ENCODE measurements around the gene BCL2L13.

Gene BCL2L13

DNA sequence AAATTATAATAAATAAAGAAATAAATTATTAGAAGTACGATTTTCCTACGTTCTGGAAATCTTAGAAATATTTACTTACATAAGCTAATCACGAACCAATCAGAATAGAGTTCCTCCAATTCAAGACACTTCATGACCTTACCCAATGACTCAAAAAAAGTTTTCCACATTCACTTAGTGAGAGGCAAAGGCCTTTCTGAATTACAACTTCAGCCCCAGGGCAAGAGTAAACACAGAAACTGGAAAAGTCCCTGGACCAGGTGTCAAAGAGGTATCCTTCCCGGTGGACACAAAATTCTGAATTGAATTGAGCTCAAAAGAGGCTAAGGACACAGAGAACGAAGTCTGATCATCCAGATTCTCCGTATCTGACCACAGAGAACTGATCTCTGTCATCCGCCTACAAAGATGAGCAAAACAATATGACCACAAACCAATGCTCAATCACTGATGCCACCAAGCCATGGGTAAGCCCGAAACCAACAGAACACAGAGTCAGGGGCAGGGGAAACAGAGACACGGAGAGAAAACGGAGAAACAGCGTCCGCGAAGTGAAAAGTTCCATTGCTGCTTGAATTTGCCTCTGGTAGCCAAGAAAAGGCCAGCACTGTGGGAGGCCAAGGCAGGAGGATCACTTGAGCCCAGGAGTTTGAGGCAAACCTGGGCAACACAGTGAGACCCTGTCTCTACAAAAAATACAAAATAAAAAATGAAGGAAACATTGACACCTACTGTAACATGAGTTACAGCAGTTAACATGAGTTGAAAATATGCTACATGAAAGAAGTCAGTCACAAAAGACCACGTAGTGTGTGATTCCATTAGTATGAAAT, 128.9 kb downstream of the BCL2L13 start:
- peak; percentile 74 for DNase-seq

DNA sequence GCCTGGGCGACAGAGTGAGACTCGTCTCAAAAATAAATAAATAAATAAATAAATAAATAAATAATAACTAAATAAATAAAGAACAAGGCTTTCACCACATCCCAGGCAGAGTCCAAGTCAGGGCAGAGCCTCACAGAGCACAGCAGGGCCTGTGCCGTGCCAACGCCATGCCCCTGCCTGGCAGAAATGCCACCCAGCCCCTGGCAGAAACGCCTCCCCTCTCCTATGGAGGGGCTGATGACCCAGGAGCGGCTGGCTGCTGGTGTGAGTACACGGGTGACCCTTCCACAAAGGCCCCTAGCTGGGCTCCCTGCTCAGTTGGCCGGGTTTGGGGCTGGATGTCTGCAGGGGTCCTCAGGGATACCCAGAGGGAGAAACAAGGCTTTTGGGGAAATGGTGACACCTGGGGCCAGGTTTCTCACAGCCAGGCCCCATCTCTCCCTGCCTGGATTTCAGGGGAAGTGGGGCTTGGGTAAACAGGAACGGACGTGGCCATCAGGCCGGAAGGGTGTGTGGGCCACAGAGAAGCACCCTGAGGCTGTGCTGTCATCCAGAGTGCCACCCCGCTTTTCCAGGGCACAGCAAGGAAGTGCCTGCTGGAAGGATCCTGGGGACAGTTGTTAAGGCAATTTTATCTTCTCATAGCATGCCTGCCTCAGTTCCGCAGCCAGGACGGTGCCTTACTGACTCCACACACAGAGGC, 130.6 kb downstream of the BCL2L13 start:
- no peak for DNase-seq

DNA sequence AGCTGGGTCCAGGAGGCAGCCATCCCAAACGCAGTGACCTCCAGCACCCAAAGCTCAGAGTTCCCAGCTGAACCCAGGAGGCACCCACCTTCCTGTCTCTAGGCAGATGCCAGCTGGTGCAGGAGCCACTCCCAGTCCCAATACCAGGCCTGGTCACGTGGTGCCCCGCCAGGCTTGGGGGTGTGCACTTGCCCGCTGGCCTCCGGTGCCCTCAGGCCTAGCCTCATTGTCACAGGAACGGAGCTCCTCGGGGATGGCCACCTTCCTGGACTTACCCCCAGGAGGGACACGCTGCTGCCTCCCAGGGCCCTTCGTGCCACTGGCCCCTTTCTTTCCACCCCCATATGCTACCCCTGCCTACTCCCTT, 131.1 kb downstream of the BCL2L13 start:
- DNase-seq = no peak

DNA sequence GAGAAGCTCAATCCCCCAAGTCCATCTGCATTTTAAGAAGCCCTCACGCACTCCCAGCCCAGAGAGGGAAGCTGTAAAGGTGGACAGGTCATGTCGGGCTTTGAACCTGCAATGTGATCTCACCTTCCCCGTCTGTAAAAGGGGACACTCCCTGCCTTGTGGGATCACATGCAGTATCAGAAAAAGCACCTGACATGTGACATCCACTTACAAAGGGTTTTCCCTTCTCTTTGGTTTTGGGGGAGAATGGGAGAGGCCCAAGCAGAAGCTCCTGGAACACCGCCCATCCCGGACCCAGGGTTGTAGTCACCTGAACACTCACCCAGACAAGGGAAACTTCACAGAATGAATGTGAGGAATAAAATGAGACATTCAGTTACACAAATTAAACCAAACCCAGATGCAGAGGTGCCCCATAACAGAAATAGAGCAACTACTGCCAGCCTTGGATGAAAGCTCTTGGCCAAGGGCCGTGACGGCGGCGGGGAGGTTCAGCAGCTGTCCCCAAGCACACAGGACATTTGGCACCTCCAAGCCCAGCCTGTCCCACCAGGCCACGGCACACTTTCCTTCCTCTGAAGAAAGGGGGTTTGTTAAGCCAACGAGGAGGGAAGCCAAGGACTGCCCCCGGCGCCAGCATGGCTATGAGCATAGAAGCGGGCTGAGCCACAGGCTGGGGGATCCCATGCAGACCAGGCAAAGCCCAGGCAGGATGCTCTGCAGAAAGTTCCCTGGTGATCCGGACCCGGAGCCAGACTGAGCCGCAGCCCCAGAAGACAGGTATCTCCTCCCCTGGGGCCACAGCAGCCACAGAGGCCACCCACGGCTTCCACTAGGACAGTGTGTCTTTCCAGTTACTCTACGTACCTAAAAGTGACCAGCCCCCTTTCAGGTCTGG, 131.9 kb downstream of the BCL2L13 start:
- no peak for DNase-seq

DNA sequence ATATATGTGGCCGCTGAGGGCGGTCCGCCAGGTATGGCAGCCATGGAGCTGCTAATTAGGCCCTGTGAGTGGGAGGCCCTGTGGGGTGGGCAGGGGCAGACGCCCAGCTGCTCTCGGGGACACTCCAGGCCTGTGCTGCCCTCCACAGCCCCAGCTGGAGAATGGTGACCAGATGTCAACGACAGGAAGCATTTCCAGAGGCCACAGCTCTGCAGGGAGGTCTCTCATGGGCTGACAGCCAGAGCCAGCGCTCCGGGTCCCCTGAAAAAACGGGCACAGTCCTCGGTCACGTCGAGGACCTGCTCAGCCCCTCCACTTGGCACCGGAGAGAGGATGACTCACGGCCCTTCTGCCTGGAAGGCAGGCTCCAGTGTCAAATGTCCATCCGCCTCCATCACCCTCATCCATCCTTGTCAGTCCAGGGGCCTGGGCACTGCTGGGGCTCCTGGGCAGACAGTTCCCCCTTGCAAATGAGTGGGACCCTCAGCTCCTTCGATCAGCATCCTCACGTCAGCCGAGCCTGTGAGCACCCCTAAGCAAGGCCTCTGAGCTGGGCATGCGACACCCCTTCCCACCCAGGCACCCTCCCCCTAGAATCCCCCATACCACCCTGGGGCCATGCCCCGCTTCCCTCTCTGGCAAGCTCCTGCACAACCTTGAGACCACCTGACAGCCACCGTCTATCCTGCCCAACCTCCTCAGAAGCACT, 133.8 kb downstream of the BCL2L13 start:
- no peak for DNase-seq

GRCh38 chr22:17772958-17773605, 134.5 kb downstream of the BCL2L13 start:
- no peak for DNase-seq

GRCh38 chr22:17773606-17774205, 135.1 kb downstream of the BCL2L13 start:
- DNase-seq = peak; percentile 59

GRCh38 chr22:17774206-17774925, 135.8 kb downstream of the BCL2L13 start, which contains the start of gene BID:
Gene BID, minus strand, starts transcription at chr22:17774469. Its CDS starts 24,353 bp downstream, at chr22:17750116.
- no peak for DNase-seq

- DNase-seq = no peak
Measured at GRCh38 chr22:17774926-17775685, 136.5 kb downstream of the BCL2L13 start.

DNA sequence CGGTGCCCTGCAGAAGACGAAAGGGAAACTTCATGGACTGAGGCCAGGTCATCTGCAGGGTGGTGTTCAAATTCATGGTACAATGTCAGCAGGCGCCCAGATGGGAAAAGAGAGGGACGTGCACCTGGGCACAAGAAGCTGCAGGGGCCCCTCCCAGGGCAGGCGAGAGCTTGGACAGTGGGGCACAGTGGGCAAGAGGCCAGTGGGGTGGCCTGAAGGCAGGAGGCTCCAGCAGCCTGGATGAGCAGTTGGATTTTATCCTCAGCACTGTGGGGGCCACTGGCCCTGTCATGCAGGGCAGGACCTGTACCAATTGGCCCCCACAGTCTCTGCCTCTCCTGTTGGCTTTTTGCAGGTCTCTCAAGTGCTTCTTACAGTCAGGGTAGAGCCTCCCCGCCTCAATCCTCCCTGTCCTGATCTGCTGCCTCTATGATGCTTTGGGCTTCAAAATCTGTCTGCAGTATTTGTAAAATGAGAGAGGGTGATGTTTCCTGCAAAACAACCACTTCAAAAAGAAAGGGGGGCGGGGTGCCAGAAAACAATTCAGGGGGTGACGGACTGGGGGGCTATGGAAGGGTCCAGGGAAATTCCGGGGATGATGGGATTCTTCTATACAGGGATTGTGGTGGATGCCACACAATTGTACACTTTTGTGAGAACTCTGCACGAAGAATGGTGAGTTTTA, 137.4 kb downstream of the BCL2L13 start:
- no peak for DNase-seq

DNA sequence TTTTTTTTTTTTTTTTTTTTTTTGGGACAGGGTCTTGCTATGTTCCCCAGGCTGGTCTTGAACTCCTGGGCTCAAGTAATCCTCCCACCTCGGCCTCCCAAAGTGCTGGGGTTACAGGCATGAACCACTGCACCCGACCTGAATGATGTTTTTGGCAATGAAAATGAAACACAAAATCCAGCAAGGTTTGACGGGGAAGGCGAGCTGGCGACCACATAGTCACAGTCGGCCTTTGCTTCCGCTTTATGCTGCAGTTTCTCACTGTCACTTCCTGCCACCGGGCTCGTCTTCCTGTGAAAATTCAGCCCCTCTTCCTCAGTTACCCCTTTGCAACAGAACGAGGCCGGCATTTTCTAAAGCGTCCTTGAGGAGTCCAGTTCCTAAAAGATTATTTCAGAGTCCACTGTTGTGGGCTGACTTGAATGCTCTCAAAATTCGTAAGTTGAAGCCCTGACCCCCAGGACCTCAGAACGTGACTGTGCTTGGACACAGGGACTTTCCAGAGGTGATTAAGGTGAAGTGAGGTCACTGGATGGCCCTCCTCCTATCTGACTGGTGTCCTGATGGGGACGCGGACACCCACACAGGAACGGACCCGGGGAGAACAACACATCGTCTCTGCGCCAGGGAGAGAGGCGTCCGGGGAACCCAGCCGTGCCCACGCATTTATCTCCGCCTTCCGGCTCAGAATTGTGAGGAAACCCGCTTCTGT, 138.6 kb downstream of the BCL2L13 start:
- peak; percentile 71 for DNase-seq

DNA sequence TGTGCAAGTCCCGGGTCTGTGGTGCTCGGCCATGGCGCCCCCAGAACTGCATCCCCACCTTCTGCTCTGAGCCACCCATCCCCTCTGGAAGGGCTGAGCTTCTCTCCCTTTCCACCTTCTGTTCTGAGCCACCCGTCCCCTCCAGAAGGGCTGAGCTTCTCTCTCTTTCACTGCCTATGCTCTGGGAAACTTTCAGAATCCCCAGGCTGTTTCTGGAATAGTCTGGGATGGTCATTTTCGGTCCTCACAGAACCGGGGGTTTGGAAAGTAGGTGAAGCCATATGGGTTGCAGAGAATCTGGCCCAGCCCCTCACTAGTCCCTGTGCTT, 139.1 kb downstream of the BCL2L13 start:
- DNase-seq = no peak

GRCh38 chr22:17778412-17778976, 139.9 kb downstream of the BCL2L13 start:
- no peak for DNase-seq

GRCh38 chr22:17779286-17780115, 140.9 kb downstream of the BCL2L13 start:
- DNase-seq = no peak

DNA sequence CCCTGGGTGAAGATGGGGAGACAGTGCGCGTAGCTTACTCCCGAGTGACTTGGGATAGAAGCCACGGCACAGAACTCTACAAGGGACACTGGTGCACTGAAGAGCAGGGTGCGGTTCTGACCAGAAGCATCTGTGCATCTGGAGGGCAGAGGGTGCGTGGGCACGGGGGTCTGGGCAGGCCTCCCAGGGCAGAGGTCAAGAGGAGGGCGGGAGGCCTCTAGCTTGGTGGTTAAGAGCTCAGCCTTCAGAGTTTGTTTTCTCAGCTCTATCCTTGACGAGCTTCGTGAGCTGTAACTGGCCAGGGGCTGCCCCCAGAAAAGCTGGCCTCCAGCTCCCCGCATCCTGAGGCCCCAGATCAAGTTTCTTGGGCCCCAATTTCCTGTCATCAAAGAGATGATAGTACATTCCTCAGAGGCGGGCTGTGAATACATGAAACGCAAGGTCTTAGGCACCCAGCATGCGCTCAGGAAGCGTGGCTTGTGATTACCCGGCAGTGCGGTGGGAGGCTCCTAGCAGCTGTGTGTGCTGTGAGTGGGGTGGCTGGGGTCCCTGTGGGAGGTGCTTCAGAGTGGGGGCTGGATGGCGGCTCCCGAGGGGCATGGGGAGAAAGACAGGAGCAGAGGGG, 141.7 kb downstream of the BCL2L13 start:
- DNase-seq = no peak
